AG04450 (cell line): ENCODE measurements around the gene A3GALT2. TPM values are rescaled to one million over a fixed set of nuclear protein-coding genes. Genes with fewer than 3 reads are reported as not detected.

Experiments
- CTCF ChIA-PET: fragments of 300-600, 350-600 bp; formaldehyde crosslinking; extraction: SDS; loops from one replicate; lab custom pipeline; 2022; ENCODE audit warnings: antibody characterized with exemption, inconsistent platforms; lab: Charles Lee
- POLR2A ChIA-PET: fragments of 350-600 bp; formaldehyde crosslinking; extraction: SDS; loops from one replicate; lab custom pipeline; 2021; ENCODE audit warnings: antibody characterized with exemption, inconsistent platforms; lab: Yijun Ruan, JAX
- DNase-seq: peaks from one replicate; pipeline ENCODE4 v3.0.0-alpha.2; 2011; ENCODE audit warnings: low read depth, low spot score
- H3K27ac ChIP-seq: one replicate; pipeline ENCODE4 v1.5.1; 2012; ENCODE audit warnings: low read depth, low read length, control low read depth
- H3K27me3 ChIP-seq: one replicate; pipeline ENCODE4 v1.6.0; 2012; ENCODE audit warnings: low read length; ENCODE audit not compliant: control insufficient read depth, insufficient read depth
- H3K4me3 ChIP-seq: 2 replicates; pipeline ENCODE4 v1.5.1; 2011; ENCODE audit warnings: mild to moderate bottlenecking, low read depth, low read length, control low read depth
- H3K9me3 ChIP-seq: 2 replicates; pipeline ENCODE4 v1.5.1; 2012; ENCODE audit warnings: low read length; ENCODE audit not compliant: control insufficient read depth, insufficient read depth
- CTCF ChIP-seq: IDR thresholded peaks from 2 replicates; pipeline ENCODE4 v1.5.1; 2011; ENCODE audit warnings: low read depth, low read length, control low read depth, inconsistent platforms
- polyA plus RNA-seq: library from polyadenylated mRNA; depleted of rRNA; stranded (reverse); fragments of >200 nt; gene quantifications from 2 replicates; pipeline ENCODE4 v1.2.3, GENCODE V29; 2011

The A3GALT2 gene
- polyA plus RNA-seq, 1 experiment = not detected

DNA sequence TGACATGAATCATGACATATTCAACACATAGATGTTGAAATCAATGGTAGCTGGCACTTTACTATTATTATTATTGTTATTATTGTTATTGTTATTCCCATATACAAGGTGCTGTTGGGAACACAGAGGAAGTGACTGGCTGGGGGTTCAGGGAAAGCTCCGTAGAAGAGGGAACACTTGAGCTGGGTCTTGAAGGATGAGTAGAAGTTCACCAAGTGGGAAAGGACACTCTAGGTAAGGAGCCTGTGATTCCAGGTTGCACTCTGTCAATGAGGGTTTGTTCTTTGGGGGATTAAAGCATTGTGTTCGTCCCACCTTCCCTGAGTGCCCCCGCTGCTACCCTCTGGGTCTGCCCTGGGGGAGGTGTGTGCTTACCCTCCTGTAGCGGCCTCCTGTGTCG is 50.5 kb downstream of the A3GALT2 start:
- CTCF ChIA-PET = interaction anchor here (1.5 to 2.9 kb wide), 2 partner anchors 25 to 28 kb away, joined by 3 to 10 read pairs; no protein-coding TSS in a partner anchor
- no peak for DNase-seq
- no peak overlapping the region for H3K27ac ChIP-seq
- H3K9me3 ChIP-seq = no peaks in the 10 kb centered on the region; the same call in 1 of the 2 replicates
- POLR2A ChIA-PET = no interaction called here
- H3K4me3 ChIP-seq = no peak overlapping the region
- no peak for TF ChIP-seq CTCF
- H3K27me3 ChIP-seq = no peaks in the 10 kb centered on the region

DNA sequence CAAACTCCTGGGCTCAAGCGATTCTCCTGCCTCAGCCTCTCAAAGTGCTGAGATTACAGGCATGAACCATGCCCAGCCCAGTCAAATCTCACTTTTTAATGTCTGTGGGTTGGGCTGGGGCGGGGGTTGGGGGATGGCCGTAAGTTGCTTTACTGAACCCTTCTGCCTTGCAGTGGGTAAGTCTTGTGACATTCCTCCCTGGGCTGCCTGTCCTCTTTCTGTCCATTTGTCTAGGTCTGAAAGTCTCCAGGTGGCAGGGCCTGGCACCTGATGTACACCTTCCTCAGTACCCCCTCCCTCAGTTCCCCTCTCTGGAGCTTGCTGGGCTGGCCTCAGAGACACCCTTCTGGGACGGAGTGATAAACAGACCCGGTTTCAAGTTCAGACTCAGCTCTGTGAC is 51.3 kb downstream of the A3GALT2 start:
- TF ChIP-seq CTCF = no peak
- H3K9me3 ChIP-seq = no peaks in the 10 kb centered on the region; the same call in 1 of the 2 replicates
- ChIA-PET CTCF (interaction anchor here (1.0 to 2.9 kb wide), 4 partner anchors 26 to 143 kb away, joined by 3 to 10 read pairs (median 3); no protein-coding TSS in a partner anchor), POLR2A (interaction anchor here (0.5 to 1.0 kb wide), 2 partner anchors 123 to 142 kb away, joined by 3 read pairs; no protein-coding TSS in a partner anchor)
- no peak overlapping the region for H3K4me3 ChIP-seq
- DNase-seq = no peak
- no peaks in the 10 kb centered on the region for H3K27me3 ChIP-seq
- no peak overlapping the region for H3K27ac ChIP-seq

DNA sequence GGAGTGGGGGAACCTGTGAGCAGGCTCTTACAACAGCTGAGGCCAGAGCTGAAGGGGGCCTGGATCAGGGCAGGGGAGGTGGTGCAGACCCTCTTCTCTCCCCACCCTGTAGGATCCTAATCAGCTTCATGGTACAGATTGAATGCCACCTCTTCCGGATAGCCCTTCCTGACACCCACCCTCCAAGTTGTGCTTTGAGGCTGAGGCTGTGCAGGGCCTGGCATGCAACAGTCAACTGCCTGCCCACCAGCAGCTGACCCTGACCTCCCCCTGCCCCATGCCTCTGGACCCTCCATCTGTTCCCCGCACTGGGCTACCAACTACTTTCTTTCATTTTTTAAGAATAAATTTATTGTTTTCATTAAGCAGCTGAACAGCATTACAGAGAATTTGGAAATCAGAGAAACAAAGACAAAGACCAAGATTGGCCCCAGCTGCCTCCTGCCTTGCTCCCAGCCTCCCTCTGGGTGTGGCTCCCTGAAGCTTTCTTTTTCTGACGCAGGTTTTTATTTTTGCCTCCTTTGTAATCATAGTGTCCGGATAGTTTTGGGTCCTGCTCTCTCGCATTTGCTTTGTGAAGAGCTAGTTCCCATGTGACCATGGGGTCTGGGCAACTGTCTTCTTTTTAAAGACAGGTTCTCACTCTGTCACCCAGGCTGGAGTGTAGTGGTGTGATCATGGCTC is 51.8 kb downstream of the A3GALT2 start:
- no peaks in the 10 kb centered on the region; the same call in 1 of the 2 replicates for H3K9me3 ChIP-seq
- ChIA-PET POLR2A (interaction anchor here (0.5 to 1.0 kb wide), 3 partner anchors 87 to 142 kb away, joined by 3 read pairs; no protein-coding TSS in a partner anchor), CTCF (interaction anchor here (1.0 to 2.9 kb wide), 4 partner anchors 27 to 142 kb away, joined by 3 to 10 read pairs (median 3); no protein-coding TSS in a partner anchor)
- H3K27me3 ChIP-seq = no peaks in the 10 kb centered on the region
- no peak for DNase-seq
- H3K4me3 ChIP-seq = no peak overlapping the region
- no peak for TF ChIP-seq CTCF
- no peak overlapping the region for H3K27ac ChIP-seq

DNA sequence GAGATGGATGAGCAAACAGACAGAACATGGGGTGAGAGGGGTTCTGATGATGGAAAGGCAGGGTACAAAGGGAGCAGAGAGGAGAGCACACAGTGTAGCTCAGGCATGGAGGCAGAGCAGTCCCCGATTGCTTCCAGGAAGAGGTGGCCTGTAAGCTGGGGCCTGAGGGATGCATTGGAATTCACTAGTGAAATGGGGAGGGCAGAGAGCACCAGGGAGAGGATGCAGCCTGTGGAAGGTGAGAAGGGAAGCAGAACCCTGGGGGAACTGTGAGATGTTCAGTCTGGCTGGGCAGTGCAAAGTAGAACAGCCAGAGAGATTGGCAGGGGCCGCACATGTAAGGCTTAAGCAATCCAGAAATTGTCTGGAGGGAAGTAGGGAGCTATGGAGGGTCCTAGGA is 52.4 kb downstream of the A3GALT2 start:
- DNase-seq = no peak
- TF ChIP-seq CTCF = no peak
- Histone ChIP-seq H3K27me3 (no peaks in the 10 kb centered on the region), H3K4me3 (no peak overlapping the region), H3K27ac (no peak overlapping the region), H3K9me3 (no peaks in the 10 kb centered on the region; the same call in 1 of the 2 replicates)
- ChIA-PET POLR2A (interaction anchor here (1.0 kb wide), 1 partner anchor 141 kb away, joined by 3 read pairs; no protein-coding TSS in a partner anchor), CTCF (interaction anchor here (1.0 to 2.9 kb wide), 3 partner anchors 27 to 142 kb away, joined by 3 to 10 read pairs (median 5); no protein-coding TSS in a partner anchor)
